ENCODE measurements around the gene FZD8.

Gene FZD8

GRCh38 chr10:35685402-35685801 lies 43.3 kb upstream of the FZD8 start:
- H3K79me2 ChIP-seq, result no peaks in the 10 kb centered on the region
- no peaks in the 10 kb centered on the region for H3K27me3 ChIP-seq (ENCODE audit: control insufficient read depth, insufficient read depth, low read length)
- no peak overlapping the region for H3K27ac ChIP-seq
- no peak overlapping the region for H2AFZ ChIP-seq
- H3K9me3 ChIP-seq (ENCODE audit: control insufficient read depth, low read length), result no peaks in the 10 kb centered on the region
- H3K4me1 ChIP-seq, result no peaks in the 10 kb centered on the region
- no peak overlapping the region for H3K4me3 ChIP-seq (ENCODE audit: low read depth, low read length)
- no peak overlapping the region for H3K4me2 ChIP-seq (ENCODE audit: low read length)
- H3K36me3 ChIP-seq (ENCODE audit: control insufficient read depth, insufficient read depth, low read length), result no peaks in the 10 kb centered on the region
- no peak overlapping the region for H3K9ac ChIP-seq
- no peak for TF ChIP-seq CTCF (IDR thresholded peaks at IDR 0.05)

- Histone ChIP-seq H3K27ac (no peak overlapping the region), H3K36me3 (ENCODE audit: control insufficient read depth, insufficient read depth, low read length) (no peaks in the 10 kb centered on the region), H3K4me3 (ENCODE audit: low read depth, low read length) (no peak overlapping the region), H2AFZ (no peak overlapping the region), H3K79me2 (no peaks in the 10 kb centered on the region), H3K9ac (no peak overlapping the region), H3K9me3 (ENCODE audit: control insufficient read depth, low read length) (no peaks in the 10 kb centered on the region), H3K27me3 (ENCODE audit: control insufficient read depth, insufficient read depth, low read length) (no peaks in the 10 kb centered on the region), H3K4me1 (no peaks in the 10 kb centered on the region), H3K4me2 (ENCODE audit: low read length) (no peak overlapping the region)
- no peak for TF ChIP-seq CTCF (IDR thresholded peaks at IDR 0.05)
These were observed 42.5 kb upstream of the FZD8 start for GRCh38 chr10:35684586-35684985.

- Histone ChIP-seq H3K79me2 (no peaks in the 10 kb centered on the region), H3K9ac (no peak overlapping the region), H3K27ac (no peak overlapping the region), H2AFZ (no peak overlapping the region), H3K4me2 (ENCODE audit: low read length) (no peak overlapping the region), H3K27me3 (ENCODE audit: control insufficient read depth, insufficient read depth, low read length) (no peaks in the 10 kb centered on the region), H3K4me1 (no peaks in the 10 kb centered on the region), H3K36me3 (ENCODE audit: control insufficient read depth, insufficient read depth, low read length) (no peaks in the 10 kb centered on the region), H3K9me3 (ENCODE audit: control insufficient read depth, low read length) (no peaks in the 10 kb centered on the region), H3K4me3 (ENCODE audit: low read depth, low read length) (no peak overlapping the region)
- no peak for TF ChIP-seq CTCF (IDR thresholded peaks at IDR 0.05)
These were observed 33.8 kb upstream of the FZD8 start for GRCh38 chr10:35675846-35676245.

- no peaks in the 10 kb centered on the region for H3K27me3 ChIP-seq (ENCODE audit: control insufficient read depth, insufficient read depth, low read length)
- no peaks in the 10 kb centered on the region for H3K4me1 ChIP-seq
- H3K79me2 ChIP-seq, result no peaks in the 10 kb centered on the region
- no peaks in the 10 kb centered on the region for H3K9me3 ChIP-seq (ENCODE audit: control insufficient read depth, low read length)
- H3K36me3 ChIP-seq (ENCODE audit: control insufficient read depth, insufficient read depth, low read length), result no peaks in the 10 kb centered on the region
- H3K4me3 ChIP-seq (ENCODE audit: low read depth, low read length), result no peak overlapping the region
- H3K27ac ChIP-seq, result no peak overlapping the region
- no peak overlapping the region for H3K9ac ChIP-seq
- no peak for TF ChIP-seq CTCF (IDR thresholded peaks at IDR 0.05)
- no peak overlapping the region for H2AFZ ChIP-seq
- no peak overlapping the region for H3K4me2 ChIP-seq (ENCODE audit: low read length)
These were observed 32.7 kb upstream of the FZD8 start for GRCh38 chr10:35674843-35675242.

- no peak overlapping the region for H2AFZ ChIP-seq
- no peaks in the 10 kb centered on the region for H3K79me2 ChIP-seq
- H3K4me1 ChIP-seq, result no peaks in the 10 kb centered on the region
- no peaks in the 10 kb centered on the region for H3K9me3 ChIP-seq (ENCODE audit: control insufficient read depth, low read length)
- no peak overlapping the region for H3K4me3 ChIP-seq (ENCODE audit: low read depth, low read length)
- no peak for TF ChIP-seq CTCF (IDR thresholded peaks at IDR 0.05)
- H3K27me3 ChIP-seq (ENCODE audit: control insufficient read depth, insufficient read depth, low read length), result no peaks in the 10 kb centered on the region
- H3K4me2 ChIP-seq (ENCODE audit: low read length), result no peak overlapping the region
- H3K9ac ChIP-seq, result no peak overlapping the region
- no peak overlapping the region for H3K27ac ChIP-seq
- H3K36me3 ChIP-seq (ENCODE audit: control insufficient read depth, insufficient read depth, low read length), result no peaks in the 10 kb centered on the region
These were observed 27.0 kb upstream of the FZD8 start for GRCh38 chr10:35668865-35669650.

Measured in parathyroid adenoma (tissue), 2 donors.